ENCODE results near the gene KIF4A. TPM values are rescaled to one million over a fixed set of nuclear protein-coding genes. Genes with fewer than 3 reads are reported as not detected.

Gene KIF4A
- total and polyA plus RNA-seq, 9 of the 15 experiments (the other 6 are each of a cell fraction or from before 2014, with no cell fraction given) = 13.0 to 42.7 (median 35.9) TPM

GRCh38 chrX:70257423-70258288 lies 32.2 kb upstream of the KIF4A start:
- CTCF ChIA-PET (ENCODE audit: low intra/inter-chr PET ratio) = no interaction called here
- H3K9ac ChIP-seq (ENCODE audit: insufficient read depth in 1 of 2, low read depth in 2 of 2, low read length in 2 of 2) = no peak overlapping the region
- in situ Hi-C loops (cut with MboI) = no loop called here
- no peak for TF ChIP-seq ZNF644 (tag; IDR thresholded peaks at IDR 0.05; ENCODE audit: low read depth)
- peak; percentile 29 for TF ChIP-seq MEIS2 (IDR thresholded peaks at IDR 0.05; ENCODE audit: partially characterized antibody)
- TF ChIP-seq PBX2 (CRISPR knock-in tag; IDR thresholded peaks at IDR 0.05; ENCODE audit: low read depth) = no peak
- peak; percentile 23; the same call in 1 of the 2 replicates for TF ChIP-seq PBX2 (tag; conservative IDR thresholded peaks at IDR 0.05; ENCODE audit: low read depth)
- TF ChIP-seq SIX5 (IDR thresholded peaks at IDR 0.05; ENCODE audit: borderline replicate concordance in 1 of 2, insufficient read depth in 1 of 2, low read depth in 1 of 2, low read length in 2 of 2) = no peak
- TF ChIP-seq CLOCK (CRISPR knock-in tag; IDR thresholded peaks at IDR 0.05; ENCODE audit: borderline replicate concordance) = no peak

More at GRCh38 chrX:70257423-70258288, 32.2 kb upstream of the KIF4A start:
- peaks cover 4 to 31% of the 10 kb centered on the region in 2 experiments; a peak in 4 of 5 replicates for H3K27me3 ChIP-seq (ENCODE audit: control insufficient read depth in 2 of 2, insufficient read depth in 2 of 2, low read length in 2 of 2)
- H4K20me1 ChIP-seq (replicated peaks; ENCODE audit: control insufficient read depth, insufficient read depth, low read length) = no peaks in the 10 kb centered on the region; the same call in none of the 2 replicates
- no peak; the same call in 2 of the 3 replicates for ATAC-seq
- no peak overlapping the region for H3K4me3 ChIP-seq
- no peaks in the 10 kb centered on the region for H3K9me1 ChIP-seq (ENCODE audit: control insufficient read depth, insufficient read depth, low read length)
- POLR2A ChIA-PET = interaction anchor here (0.6 kb wide), 2 partner anchors 18 to 60 kb away, joined by 3 read pairs; no protein-coding TSS in a partner anchor
- H3K79me2 ChIP-seq (ENCODE audit: control insufficient read depth, insufficient read depth, low read length) = no peaks in the 10 kb centered on the region
- no peak for FAIRE-seq
- H3K4me1 ChIP-seq (replicated peaks in 1 of 2; ENCODE audit: control insufficient read depth in 2 of 2, insufficient read depth in 2 of 2, low read length in 2 of 2) = no peaks in the 10 kb centered on the region; a peak in 1 of 5 replicates
- no peaks in the 10 kb centered on the region for H3K9me3 ChIP-seq (replicated peaks; ENCODE audit: control insufficient read depth, insufficient read depth, low read depth, low read length)
- no peak overlapping the region for H3K27ac ChIP-seq (ENCODE audit: extremely low read depth, low read depth, low read length)
- no peak overlapping the region for H3K4me2 ChIP-seq (ENCODE audit: insufficient read depth, low read length)
- no TSS peak for BruUV-seq (replicated peaks)
- WGBS (ENCODE audit: insufficient coverage, low coverage, missing lambda C conversion rate) = 8% methylated on average over 4 of the region's 5 CpGs
- H3K36me3 ChIP-seq (ENCODE audit: control insufficient read depth, insufficient read depth, low read length) = no peaks in the 10 kb centered on the region
- no peak overlapping the region for H2AFZ ChIP-seq (ENCODE audit: low read depth, low read length)
- no peak for DNase-seq (ENCODE audit: extremely low read depth in 1 of 4, low spot score in 3 of 4)
- intact Hi-C loops (cut with micrococcal nuclease) = no loop called here

All from K562 (cell line).